B cell (primary cell): ENCODE data around the gene PKD2L2. TPM values are rescaled to one million over a fixed set of nuclear protein-coding genes. Genes with fewer than 3 reads are reported as not detected.

Experiments
- ATAC-seq: fragments of 200-7000 bp; cut with Tn5 transposase; one replicate; pipeline ENCODE4 v1.10.0; 2021; ENCODE audit warnings: low read depth, mild to moderate bottlenecking, moderate number of reproducible peaks, moderate library complexity
- CTCF ChIA-PET: fragments of 350-600 bp; sonication (Branson Sonifier 250); formaldehyde crosslinking; loops from one replicate; lab custom pipeline; 2021; ENCODE audit warnings: antibody characterized with exemption, inconsistent platforms; lab: Charles Lee
- POLR2A ChIA-PET: fragments of 350-600 bp; sonication (Branson Sonifier 250); formaldehyde crosslinking; loops from one replicate; lab custom pipeline; 2021; ENCODE audit warnings: antibody characterized with exemption; lab: Charles Lee
- DNase-seq: peaks from one replicate; pipeline ENCODE4 v3.0.0; 2013
- H2AFZ ChIP-seq: 2 replicates; pipeline ENCODE4 v1.6.1; 2012; ENCODE audit warnings: mild to moderate bottlenecking, low read depth, low read length; ENCODE audit not compliant: insufficient read depth, poor library complexity, severe bottlenecking
- H3K27ac ChIP-seq, 2 donors: 1 replicate in 1 of 2; 2 replicates in 1 of 2; pipeline ENCODE4 v1.5.1; 2012 to 2013; ENCODE audit warnings: low read length in 2 of 2, mild to moderate bottlenecking in 2 of 2, moderate library complexity in 1 of 2
- H3K27me3 ChIP-seq, 4 experiments: fragments of 200-600 bp in 1 of 4; sonication (generic) in 1 of 4; replicated peaks in 1 of 4; 1 replicate in 2 of 4; 2 replicates in 2 of 4; pipeline versions ENCODE4 v1.6.1 to v1.7.0; 2013 to 2016; ENCODE audit warnings: low read length in 3 of 4, mild to moderate bottlenecking in 2 of 4, mixed read lengths in 1 of 4, moderate library complexity in 1 of 4; ENCODE audit not compliant: insufficient read depth in 4 of 4, control insufficient read depth in 3 of 4; ENCODE audit errors: control extremely low read depth in 1 of 4
- H3K36me3 ChIP-seq, 2 experiments: replicated peaks in 1 of 2; 1 replicate in 1 of 2; 2 replicates in 1 of 2; pipeline versions ENCODE4 v1.6.1 to v1.7.1; 2013; ENCODE audit warnings: low read length in 1 of 2; ENCODE audit not compliant: insufficient read depth in 2 of 2, control insufficient read depth in 1 of 2; ENCODE audit errors: control extremely low read depth in 1 of 2, extremely low read depth in 1 of 2
- H3K4me1 ChIP-seq, 2 donors: fragments of 200-600 bp in 1 of 2; sonication (generic) in 1 of 2; 1 replicate in 1 of 2; 2 replicates in 1 of 2; pipeline versions ENCODE4 v1.5.1 to v1.6.1; 2013 to 2017; ENCODE audit warnings: low read length in 2 of 2; ENCODE audit not compliant: control insufficient read depth in 2 of 2, insufficient read depth in 2 of 2
- H3K4me2 ChIP-seq: replicated peaks from 2 replicates; pipeline ENCODE3; 2012; ENCODE audit warnings: mild to moderate bottlenecking, low read depth, low read length; ENCODE audit not compliant: poor library complexity, severe bottlenecking
- H3K4me3 ChIP-seq, 5 experiments: fragments of 200-600 bp in 1 of 5; sonication (generic) in 1 of 5; 1 replicate in 3 of 5; 2 replicates in 2 of 5; pipeline versions ENCODE4 v1.5.1 to v1.7.0; 2011 to 2016; ENCODE audit warnings: low read length in 4 of 5, mild to moderate bottlenecking in 4 of 5, low read depth in 2 of 5, control low read depth in 1 of 5, moderate library complexity in 1 of 5; ENCODE audit not compliant: insufficient read depth in 1 of 5; ENCODE audit errors: control extremely low read depth in 1 of 5, extremely low read depth in 1 of 5
- H3K79me2 ChIP-seq: fragments of 200-600 bp; sonication (generic); one replicate; pipeline ENCODE4 v1.6.0; 2016; ENCODE audit warnings: low read length; ENCODE audit not compliant: control insufficient read depth, insufficient read depth
- H3K9ac ChIP-seq: fragments of 200-600 bp; sonication (generic); 2 replicates; pipeline ENCODE4 v1.6.1; 2017; ENCODE audit warnings: mild to moderate bottlenecking, low read length, moderate library complexity
- H3K9me3 ChIP-seq, 3 donors: one replicate each; pipeline versions ENCODE4 v1.6.1 to v1.7.1; 2013; ENCODE audit warnings: low read length in 2 of 3; ENCODE audit not compliant: control insufficient read depth in 2 of 3, insufficient read depth in 1 of 3; ENCODE audit errors: control extremely low read depth in 1 of 3
- H4K20me1 ChIP-seq: 2 replicates; pipeline ENCODE4 v1.6.0; 2012; ENCODE audit warnings: mild to moderate bottlenecking, low read length; ENCODE audit not compliant: insufficient read depth, control insufficient read depth, poor library complexity, severe bottlenecking
- H3K27ac Mint-ChIP-seq: one replicate; pipeline ENCODE4 v1.8.0; 2021; ENCODE audit warnings: mixed read lengths
- H3K27me3 Mint-ChIP-seq: one replicate; pipeline ENCODE4 v1.8.0; 2021; ENCODE audit warnings: mixed read lengths
- H3K4me1 Mint-ChIP-seq: one replicate; pipeline ENCODE4 v1.8.0; 2021; ENCODE audit warnings: mixed read lengths
- H3K4me3 Mint-ChIP-seq: one replicate; pipeline ENCODE4 v1.8.0; 2021; ENCODE audit warnings: mixed read lengths
- H3K9me3 Mint-ChIP-seq: one replicate; pipeline ENCODE4 v1.8.0; 2022; ENCODE audit warnings: mixed read lengths; ENCODE audit not compliant: insufficient read depth
- CTCF ChIP-seq: fragments of 200-600 bp; IDR thresholded peaks from one replicate; pipeline ENCODE4 v1.8.0; 2022; ENCODE audit warnings: antibody characterized with exemption, mild to moderate bottlenecking
- EZH2 ChIP-seq: IDR thresholded peaks from 2 replicates; pipeline ENCODE4 v1.6.1; 2012; ENCODE audit warnings: borderline replicate concordance, low read depth, mild to moderate bottlenecking, moderate library complexity, low read length; ENCODE audit not compliant: insufficient read depth, poor library complexity, severe bottlenecking
- WGBS: methylation state at CpG from one replicate; pipeline ENCODE4 v1.1.5; 2013; ENCODE audit warnings: missing lambda C conversion rate; ENCODE audit not compliant: insufficient coverage; 5-methylcytosine and 5-hydroxymethylcytosine counted together
- intact Hi-C: fragments of 100-400 bp; cut with micrococcal nuclease; formaldehyde crosslinking; loops from one replicate; pipeline ENCODE4 v1.10.0; 2022
- polyA plus RNA-seq: library from polyadenylated mRNA; depleted of rRNA; stranded (reverse); fragments of >200 nt; gene quantifications from 2 replicates; pipeline ENCODE4 v1.2.3, GENCODE V29; 2012
- total RNA-seq, 2 donors: library from RNA; stranded (reverse); fragments of 120-200 nt in 1 of 2; gene quantifications; 1 replicate in 1 of 2; 2 replicates in 1 of 2; pipeline versions ENCODE4 v1.2.3 to v1.2.4, GENCODE V29; 2013 to 2022

Gene PKD2L2
- total and polyA plus RNA-seq, 2 donors (not counting 1 experiment from before 2014, with no cell fraction given) = 0.12 to 0.37 TPM

GRCh38 chr5:137866541-137867388 is 22.5 kb upstream of the PKD2L2 start:
- no peaks in the 10 kb centered on the region for H3K9me3 Mint-ChIP-seq
- TF ChIP-seq EZH2 = no peak
- no peak for TF ChIP-seq CTCF

GRCh38 chr5:137867664-137868063 is 21.6 kb upstream of the PKD2L2 start, which contains the start of gene MYOT:
TSS of gene MYOT (plus strand) at chr5:137867860. CDS start at chr5:137870652, 2,792 bp downstream.
- Histone ChIP-seq H3K9me3 (no peaks in the 10 kb centered on the region), H3K9ac (no peak within 1 kb of the TSS), H3K4me2 (no peak within 1 kb of the TSS), H4K20me1 (no peaks in the 10 kb centered on the region), H3K4me3 (no peak within 1 kb of the TSS), H3K79me2 (no peaks in the 10 kb centered on the region), H3K4me1 (no peaks in the 10 kb centered on the region), H2AFZ (no peak within 1 kb of the TSS), H3K27ac (no peak within 1 kb of the TSS), H3K36me3 (no peaks in the 10 kb centered on the region), H3K27me3 (no peaks in the 10 kb centered on the region)
- no peak within 1 kb of the TSS for H3K27ac Mint-ChIP-seq
- no peak for DNase-seq
- no peaks in the 10 kb centered on the region for H3K9me3 Mint-ChIP-seq
- WGBS = no CpG with 5 or more reads among the region's 3 CpGs
- ChIA-PET CTCF (interaction anchor here (0.6 kb wide), 1 partner anchor 133 kb away, joined by 3 read pairs; no protein-coding TSS in a partner anchor), POLR2A (no interaction called here)
- peaks cover 8% of the 10 kb centered on the region for H3K4me1 Mint-ChIP-seq
- intact Hi-C loops = no loop called here
- H3K27me3 Mint-ChIP-seq = no peaks in the 10 kb centered on the region
- no peak for ATAC-seq
- TF ChIP-seq CTCF (no peak), EZH2 (no peak)
- H3K4me3 Mint-ChIP-seq = no peak within 1 kb of the TSS

More at GRCh38 chr5:137866541-137867388, 22.5 kb upstream of the PKD2L2 start:
- Histone ChIP-seq H3K9me3 (no peaks in the 10 kb centered on the region), H3K27me3 (no peaks in the 10 kb centered on the region), H3K9ac (no peak overlapping the region), H3K4me1 (peaks cover 0 to 2% of the 10 kb centered on the region in 2 donors), H4K20me1 (no peaks in the 10 kb centered on the region), H2AFZ (no peak overlapping the region), H3K36me3 (no peaks in the 10 kb centered on the region), H3K79me2 (no peaks in the 10 kb centered on the region), H3K4me2 (no peak overlapping the region), H3K27ac (no peak overlapping the region), H3K4me3 (no peak overlapping the region)
- WGBS = 100% methylated on average over 1 of the region's 4 CpGs
- DNase-seq = no peak
- Mint-ChIP-seq H3K27ac (no peak overlapping the region), H3K4me3 (no peak overlapping the region), H3K4me1 (peaks cover 9% of the 10 kb centered on the region), H3K27me3 (no peaks in the 10 kb centered on the region)
- ATAC-seq = no peak
- ChIA-PET CTCF (no interaction called here), POLR2A (no interaction called here)
- intact Hi-C loops = no loop called here
